WI38 (cell line): Measurements from ENCODE around the gene ME1.

Experiments used
- H3K4me3 ChIP-seq: 2 replicates; pipeline ENCODE4 v1.5.1; 2011; ENCODE audit warnings: low read depth, mild to moderate bottlenecking, control low read depth, low read length
- CTCF ChIP-seq: IDR thresholded peaks from 2 replicates; pipeline ENCODE4 v1.5.1; 2012; ENCODE audit warnings: low read depth, mild to moderate bottlenecking, control low read depth, low read length

ME1 gene

GRCh38 chr6:83226517-83226916 is 204.3 kb downstream of the ME1 start:
- H3K4me3 ChIP-seq: no peak overlapping the region
- TF ChIP-seq CTCF: no peak

GRCh38 chr6:83221889-83222479 is 208.9 kb downstream of the ME1 start:
- no peak overlapping the region for H3K4me3 ChIP-seq
- no peak for TF ChIP-seq CTCF

- no peak overlapping the region for H3K4me3 ChIP-seq
- TF ChIP-seq CTCF: no peak
Observed at GRCh38 chr6:83221276-83221675, 209.6 kb downstream of the ME1 start.

GRCh38 chr6:83220121-83220520 is 210.7 kb downstream of the ME1 start:
- no peak for TF ChIP-seq CTCF
- no peak overlapping the region for H3K4me3 ChIP-seq

GRCh38 chr6:83218646-83219045 is 212.2 kb downstream of the ME1 start:
- H3K4me3 ChIP-seq: no peak overlapping the region
- TF ChIP-seq CTCF: no peak

GRCh38 chr6:83216806-83217205 is 214.0 kb downstream of the ME1 start:
- H3K4me3 ChIP-seq: no peak overlapping the region
- TF ChIP-seq CTCF: no peak

- no peak overlapping the region for H3K4me3 ChIP-seq
- peak; percentile 90 for TF ChIP-seq CTCF
Observed at GRCh38 chr6:83215131-83216047, 215.5 kb downstream of the ME1 start.
